ENCODE results near the gene FUT4. TPM values are rescaled to one million over a fixed set of nuclear protein-coding genes. Genes with fewer than 3 reads are reported as not detected.

The FUT4 gene
- total and polyA plus RNA-seq, 2 donors (not counting 1 experiment from before 2014, with no cell fraction given): 0.89 to 3.7 TPM

DNA sequence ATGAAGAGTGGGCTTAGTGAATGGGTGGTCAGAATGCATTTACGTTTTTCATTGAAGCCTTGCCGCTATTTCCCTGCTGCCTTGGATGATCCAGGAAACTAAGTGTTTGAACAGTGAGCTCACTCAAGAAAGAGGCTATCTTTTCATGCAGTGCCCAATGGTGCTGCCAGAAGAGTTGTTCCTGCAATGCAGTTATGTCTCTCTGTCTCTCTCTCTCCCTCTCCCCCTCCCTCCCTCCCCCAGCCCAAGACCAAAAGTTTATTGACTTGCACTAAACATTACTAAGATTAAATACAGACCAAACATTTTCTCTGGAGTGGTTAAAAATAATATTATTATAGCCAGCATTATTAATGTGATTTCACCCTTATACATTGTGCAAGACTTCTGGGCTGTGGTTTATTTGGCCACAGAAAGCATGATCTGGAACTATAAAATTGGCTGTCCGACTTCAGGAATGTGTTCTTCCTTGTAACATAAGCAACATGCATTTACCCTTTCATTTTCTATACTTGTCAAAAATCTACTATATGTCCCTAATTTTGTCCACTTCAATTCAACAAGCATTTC lies 6.6 kb upstream of the FUT4 start:
- ATAC-seq (ENCODE audit: low read depth) (no peak), DNase-seq (no peak)
- CTCF ChIA-PET: interaction anchor here (1.6 to 2.8 kb wide), 2 partner anchors 17 to 32 kb away, joined by 3 to 11 read pairs; no protein-coding TSS in a partner anchor
- Mint-ChIP-seq H3K27me3 (peaks cover 29% of the 10 kb centered on the region), H3K4me1 (no peaks in the 10 kb centered on the region), H3K9me3 (ENCODE audit: insufficient read depth) (no peaks in the 10 kb centered on the region), H3K4me3 (no peak overlapping the region), H3K27ac (no peak overlapping the region)
- H3K9ac ChIP-seq (ENCODE audit: low read length): no peak overlapping the region
- no peak for TF ChIP-seq EZH2 (IDR thresholded peaks at IDR 0.05; ENCODE audit: borderline replicate concordance, insufficient read depth, low read depth, low read length, poor library complexity, severe bottlenecking)
- no peak for TF ChIP-seq CTCF (IDR thresholded peaks at IDR 0.05)
- POLR2A ChIA-PET: no interaction called here
- no peaks in the 10 kb centered on the region for H4K20me1 ChIP-seq (ENCODE audit: control insufficient read depth, insufficient read depth, low read length, poor library complexity, severe bottlenecking)
- no peaks in the 10 kb centered on the region for H3K79me2 ChIP-seq (ENCODE audit: control insufficient read depth, insufficient read depth, low read length)
- no peak overlapping the region for H3K4me2 ChIP-seq (replicated peaks; ENCODE audit: low read depth, low read length, poor library complexity, severe bottlenecking)
- no peak overlapping the region for H3K4me3 ChIP-seq (ENCODE audit: control extremely low read depth in 1 of 5, extremely low read depth in 1 of 5, insufficient read depth in 1 of 5, low read depth in 2 of 5, low read length in 4 of 5)
- no peaks in the 10 kb centered on the region for H3K36me3 ChIP-seq (replicated peaks in 1 of 2; ENCODE audit: control extremely low read depth in 1 of 2, control insufficient read depth in 1 of 2, extremely low read depth in 1 of 2, insufficient read depth in 2 of 2, low read length in 1 of 2)
- peaks cover 0 to 8% (median 0%) of the 10 kb centered on the region in 4 experiments for H3K27me3 ChIP-seq (replicated peaks in 1 of 4; ENCODE audit: control extremely low read depth in 1 of 4, control insufficient read depth in 3 of 4, insufficient read depth in 4 of 4, low read length in 3 of 4)
- H3K9me3 ChIP-seq (ENCODE audit: control extremely low read depth in 1 of 3, control insufficient read depth in 2 of 3, insufficient read depth in 1 of 3, low read length in 2 of 3): no peaks in the 10 kb centered on the region
- WGBS (ENCODE audit: insufficient coverage): no CpG with 5 or more reads among the region's 3 CpGs
- intact Hi-C loops (cut with micrococcal nuclease): no loop called here
- no peaks in the 10 kb centered on the region for H3K4me1 ChIP-seq (ENCODE audit: control insufficient read depth in 2 of 2, insufficient read depth in 2 of 2, low read length in 2 of 2)
- no peak overlapping the region for H2AFZ ChIP-seq (ENCODE audit: insufficient read depth, low read depth, low read length, poor library complexity, severe bottlenecking)
- no peak overlapping the region for H3K27ac ChIP-seq (ENCODE audit: low read length in 2 of 2)

GRCh38 chr11:94539420-94539819 lies 4.3 kb upstream of the FUT4 start:
- no peaks in the 10 kb centered on the region for H3K79me2 ChIP-seq (ENCODE audit: control insufficient read depth, insufficient read depth, low read length)
- ATAC-seq (ENCODE audit: low read depth) (no peak), DNase-seq (no peak)
- no peak overlapping the region for H3K4me3 ChIP-seq (ENCODE audit: control extremely low read depth in 1 of 5, extremely low read depth in 1 of 5, insufficient read depth in 1 of 5, low read depth in 2 of 5, low read length in 4 of 5)
- H3K4me3 Mint-ChIP-seq: no peak overlapping the region
- no peaks in the 10 kb centered on the region for H3K36me3 ChIP-seq (replicated peaks in 1 of 2; ENCODE audit: control extremely low read depth in 1 of 2, control insufficient read depth in 1 of 2, extremely low read depth in 1 of 2, insufficient read depth in 2 of 2, low read length in 1 of 2)
- H3K9ac ChIP-seq (ENCODE audit: low read length): no peak overlapping the region
- WGBS (ENCODE audit: insufficient coverage): 17% methylated on average over 1 of the region's 1 CpG
- intact Hi-C loops (cut with micrococcal nuclease): no loop called here
- no peak overlapping the region for H3K27ac Mint-ChIP-seq
- no peaks in the 10 kb centered on the region for H3K9me3 ChIP-seq (ENCODE audit: control extremely low read depth in 1 of 3, control insufficient read depth in 2 of 3, insufficient read depth in 1 of 3, low read length in 2 of 3)
- no peak overlapping the region for H2AFZ ChIP-seq (ENCODE audit: insufficient read depth, low read depth, low read length, poor library complexity, severe bottlenecking)
- peaks cover 12% of the 10 kb centered on the region for H3K4me1 Mint-ChIP-seq
- CTCF ChIA-PET: no interaction called here
- no peaks in the 10 kb centered on the region for H3K9me3 Mint-ChIP-seq (ENCODE audit: insufficient read depth)
- TF ChIP-seq EZH2 (IDR thresholded peaks at IDR 0.05; ENCODE audit: borderline replicate concordance, insufficient read depth, low read depth, low read length, poor library complexity, severe bottlenecking) (no peak), CTCF (IDR thresholded peaks at IDR 0.05) (no peak)
- H3K4me1 ChIP-seq (ENCODE audit: control insufficient read depth in 2 of 2, insufficient read depth in 2 of 2, low read length in 2 of 2): peaks cover 6 to 9% of the 10 kb centered on the region in 2 donors
- peaks cover 25% of the 10 kb centered on the region for H3K27me3 Mint-ChIP-seq
- no peak overlapping the region for H3K27ac ChIP-seq (ENCODE audit: low read length in 2 of 2)
- POLR2A ChIA-PET: no interaction called here
- H3K27me3 ChIP-seq (replicated peaks in 1 of 4; ENCODE audit: control extremely low read depth in 1 of 4, control insufficient read depth in 3 of 4, insufficient read depth in 4 of 4, low read length in 3 of 4): peaks cover 0 to 8% (median 0%) of the 10 kb centered on the region in 4 experiments
- H3K4me2 ChIP-seq (replicated peaks; ENCODE audit: low read depth, low read length, poor library complexity, severe bottlenecking): no peak overlapping the region
- no peaks in the 10 kb centered on the region for H4K20me1 ChIP-seq (ENCODE audit: control insufficient read depth, insufficient read depth, low read length, poor library complexity, severe bottlenecking)
